Sigmoid colon (tissue), 3 donors: ENCODE measurements around the gene STPG3.

ENCODE experiments used
- POLR2A ChIP-seq, 2 donors: fragments of 450-650 bp; IDR thresholded peaks; one replicate each; pipeline ENCODE4 v1.6.1; 2016; ENCODE audit warnings: antibody characterized with exemption in 2 of 2, mild to moderate bottlenecking in 2 of 2, moderate library complexity in 2 of 2
- TF ChIP-seq, protein P1 (sequence below), 4 experiments: fragments of 450-650 bp in 3 of 4; fragments of 200-600 bp in 1 of 4; IDR thresholded peaks; one replicate each; pipeline ENCODE4 v1.5.1; 2016 to 2019; ENCODE audit warnings: antibody characterized with exemption in 4 of 4, mild to moderate bottlenecking in 3 of 4, moderate library complexity in 2 of 4

DNA sequence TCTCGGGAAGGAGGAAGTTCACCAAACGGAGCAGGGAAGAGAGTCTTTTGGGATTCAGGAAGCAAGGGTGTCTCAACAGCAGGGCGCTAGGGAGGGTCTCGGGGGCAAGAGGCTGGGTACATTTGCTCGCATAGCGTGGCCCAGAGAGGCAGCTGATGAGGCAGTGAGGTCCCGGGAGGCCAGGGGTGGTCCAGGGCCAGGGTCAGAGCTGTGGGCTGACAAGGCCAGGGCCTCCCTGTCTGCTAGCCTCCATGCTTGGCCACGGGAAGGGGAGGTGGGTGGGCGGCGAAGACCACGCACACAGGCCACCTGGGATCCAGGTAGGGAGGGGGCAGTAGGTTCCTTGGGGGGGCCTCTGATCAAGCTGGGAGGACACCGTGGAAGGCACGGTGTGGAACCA, 39.6 kb upstream of the STPG3 start:
- TF ChIP-seq, protein P1, sequence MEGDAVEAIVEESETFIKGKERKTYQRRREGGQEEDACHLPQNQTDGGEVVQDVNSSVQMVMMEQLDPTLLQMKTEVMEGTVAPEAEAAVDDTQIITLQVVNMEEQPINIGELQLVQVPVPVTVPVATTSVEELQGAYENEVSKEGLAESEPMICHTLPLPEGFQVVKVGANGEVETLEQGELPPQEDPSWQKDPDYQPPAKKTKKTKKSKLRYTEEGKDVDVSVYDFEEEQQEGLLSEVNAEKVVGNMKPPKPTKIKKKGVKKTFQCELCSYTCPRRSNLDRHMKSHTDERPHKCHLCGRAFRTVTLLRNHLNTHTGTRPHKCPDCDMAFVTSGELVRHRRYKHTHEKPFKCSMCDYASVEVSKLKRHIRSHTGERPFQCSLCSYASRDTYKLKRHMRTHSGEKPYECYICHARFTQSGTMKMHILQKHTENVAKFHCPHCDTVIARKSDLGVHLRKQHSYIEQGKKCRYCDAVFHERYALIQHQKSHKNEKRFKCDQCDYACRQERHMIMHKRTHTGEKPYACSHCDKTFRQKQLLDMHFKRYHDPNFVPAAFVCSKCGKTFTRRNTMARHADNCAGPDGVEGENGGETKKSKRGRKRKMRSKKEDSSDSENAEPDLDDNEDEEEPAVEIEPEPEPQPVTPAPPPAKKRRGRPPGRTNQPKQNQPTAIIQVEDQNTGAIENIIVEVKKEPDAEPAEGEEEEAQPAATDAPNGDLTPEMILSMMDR (IDR thresholded peaks at IDR 0.05), result no peak
- TF ChIP-seq POLR2A (IDR thresholded peaks at IDR 0.05), result no peak
